Measurements from ENCODE around the gene C2orf68. TPM values are rescaled to one million over a fixed set of nuclear protein-coding genes. Genes with fewer than 3 reads are reported as not detected.

Gene C2orf68
- total and polyA plus RNA-seq, 2 of the 13 experiments (the other 11 are each of a cell fraction or from before 2014, with no cell fraction given) = 47.1 to 77.4 TPM

- no peak for TF ChIP-seq ZSCAN12 (CRISPR knock-in tag; IDR thresholded peaks at IDR 0.05)
- TF ChIP-seq ZNF121 (CRISPR knock-in tag; IDR thresholded peaks at IDR 0.05) = no peak
- TF ChIP-seq ETV5 (CRISPR knock-in tag; IDR thresholded peaks at IDR 0.05; ENCODE audit: borderline replicate concordance) = no peak
- no peak for TF ChIP-seq ZFP82 (CRISPR knock-in tag; IDR thresholded peaks at IDR 0.05; ENCODE audit: borderline replicate concordance)
- TF ChIP-seq MED13 (CRISPR knock-in tag; IDR thresholded peaks at IDR 0.05) = 0 out of 2 replicates have a peak, but pooled peaks have one; percentile 35
- TF ChIP-seq RAD21 (CRISPR knock-in tag; IDR thresholded peaks at IDR 0.05) = no peak
- TF ChIP-seq ZFP62 (CRISPR knock-in tag; IDR thresholded peaks at IDR 0.05) = no peak
- TF ChIP-seq ADNP (CRISPR knock-in tag; IDR thresholded peaks at IDR 0.05) = no peak
- no peak for TF ChIP-seq BCLAF1 (IDR thresholded peaks at IDR 0.05)
- TF ChIP-seq PHF5A (CRISPR knock-in tag; IDR thresholded peaks at IDR 0.05; ENCODE audit: low read depth, unreplicated experiment) = no peak
- TF ChIP-seq ZNF10 (CRISPR knock-in tag; IDR thresholded peaks at IDR 0.05; ENCODE audit: borderline replicate concordance, low read depth) = no peak
- TF ChIP-seq TGIF2 (CRISPR knock-in tag; IDR thresholded peaks at IDR 0.05) = no peak; the same call in none of the 2 replicates
- TF ChIP-seq ATAD3A (CRISPR knock-in tag; IDR thresholded peaks at IDR 0.05) = no peak
- TF ChIP-seq KDM3A (CRISPR knock-in tag; IDR thresholded peaks at IDR 0.05; ENCODE audit: low read depth) = 0 out of 2 replicates have a peak, but pooled peaks have one; percentile 22
- no peak for TF ChIP-seq ZNF777 (CRISPR knock-in tag; IDR thresholded peaks at IDR 0.05)
- no peak for TF ChIP-seq KDM5B (CRISPR knock-in tag; IDR thresholded peaks at IDR 0.05; ENCODE audit: borderline replicate concordance)
- TF ChIP-seq ELF3 (CRISPR knock-in tag; IDR thresholded peaks at IDR 0.05) = no peak
- TF ChIP-seq ZNF747 (CRISPR knock-in tag; IDR thresholded peaks at IDR 0.05; ENCODE audit: borderline replicate concordance) = peak; percentile 28; the same call in 1 of the 2 replicates
- TF ChIP-seq ZFP90 (CRISPR knock-in tag; IDR thresholded peaks at IDR 0.05; ENCODE audit: borderline replicate concordance) = peak; percentile 72; the same call in 1 of the 2 replicates
- no peak for TF ChIP-seq NFE2L1 (CRISPR knock-in tag; IDR thresholded peaks at IDR 0.05; ENCODE audit: borderline replicate concordance)
- peak; percentile 1; the same call in 1 of the 2 replicates for TF ChIP-seq SNAPC4 (CRISPR knock-in tag; IDR thresholded peaks at IDR 0.05)
- TF ChIP-seq THAP8 (CRISPR knock-in tag; IDR thresholded peaks at IDR 0.05; ENCODE audit: borderline replicate concordance) = peak; percentile 66; the same call in 1 of the 2 replicates
- TF ChIP-seq HOXD1 (CRISPR knock-in tag; IDR thresholded peaks at IDR 0.05) = peak; percentile 48; the same call in 1 of the 2 replicates
Observed at GRCh38 chr2:85601771-85602475, 9.9 kb downstream of the C2orf68 start (continued).
